HepG2 (cell line): ENCODE results near the gene OR5K4. TPM values are rescaled to one million over a fixed set of nuclear protein-coding genes. Genes with fewer than 3 reads are reported as not detected.

Source experiments
- ATAC-seq: fragments of 200-7000 bp; cut with Tn5 transposase; 3 replicates; pipeline ENCODE4 v1.9.1; 2020; ENCODE audit warnings: mild to moderate bottlenecking, moderate library complexity
- BruUV-seq: library from RNA; stranded (reverse); fragments of 400-500 nt; replicated peaks from 2 replicates; lab custom pipeline; 2021; lab: Mats Ljungman, UMichigan
- CTCF ChIA-PET: fragments of 300-600 bp; formaldehyde crosslinking; extraction: SDS; loops from one replicate; lab custom pipeline; 2021; ENCODE audit warnings: low total read pairs, inconsistent platforms, low intra/inter-chr PET ratio; lab: Yijun Ruan, JAX
- POLR2A ChIA-PET: fragments of 350-600 bp; sonication (Branson Sonifier 250); formaldehyde crosslinking; loops from one replicate; lab custom pipeline; 2020; ENCODE audit warnings: antibody characterized with exemption, inconsistent platforms; lab: Yijun Ruan, JAX
- DNase-seq: peaks from one replicate; pipeline ENCODE4 v3.0.0-alpha.2; 2015; ENCODE audit warnings: low spot score
- FAIRE-seq: peaks from 3 replicates; lab custom pipeline; 2011; peaks lifted over from hg19 to GRCh38; lab: Jason Lieb, UNC
- H2AFZ ChIP-seq: one replicate; pipeline ENCODE4 v1.6.1; 2011; ENCODE audit warnings: low read length, inconsistent platforms
- H3K27ac ChIP-seq: fragments of 300-600 bp; 3 replicates; pipeline ENCODE4 v1.8.0; 2011; ENCODE audit warnings: mixed run types, mild to moderate bottlenecking, mixed read lengths, low read length, inconsistent platforms; ENCODE audit not compliant: insufficient read depth; ENCODE audit errors: extremely low read length
- H3K27me3 ChIP-seq, 2 experiments: fragments of 200-600 bp in 1 of 2; 2 replicates in 1 of 2; 3 replicates in 1 of 2; pipeline versions ENCODE4 v1.6.0 to v1.8.0; 2011; ENCODE audit warnings: low read length in 2 of 2, mild to moderate bottlenecking in 2 of 2, moderate library complexity in 2 of 2, inconsistent platforms in 1 of 2; ENCODE audit not compliant: insufficient read depth in 2 of 2, control insufficient read depth in 1 of 2
- H3K36me3 ChIP-seq, 2 experiments: fragments of 200-600 bp in 1 of 2; replicated peaks in 1 of 2; 2 replicates in 1 of 2; 3 replicates in 1 of 2; pipeline versions ENCODE4 v1.5.1 to v1.8.0; 2011; ENCODE audit warnings: low read length in 2 of 2, inconsistent platforms in 1 of 2; ENCODE audit not compliant: insufficient read depth in 2 of 2, control insufficient read depth in 1 of 2
- H3K4me1 ChIP-seq: 2 replicates; pipeline ENCODE4 v1.5.1; 2012; ENCODE audit warnings: low read length, inconsistent platforms; ENCODE audit not compliant: insufficient read depth
- H3K4me2 ChIP-seq: 2 replicates; pipeline ENCODE4 v1.6.0; 2011; ENCODE audit warnings: low read depth, low read length, inconsistent platforms
- H3K4me3 ChIP-seq, 3 experiments: fragments of 200-600 bp in 1 of 3; sonication (generic), shearing (Covaris generic) in 1 of 3; replicated peaks in 1 of 3; 2 replicates each; pipeline ENCODE4 v1.5.1; 2011 to 2016; ENCODE audit warnings: low read length in 3 of 3, inconsistent platforms in 2 of 3, low read depth in 2 of 3, mild to moderate bottlenecking in 2 of 3, control low read depth in 1 of 3, mixed read lengths in 1 of 3; ENCODE audit not compliant: insufficient read depth in 1 of 3
- H3K79me2 ChIP-seq: one replicate; pipeline ENCODE4 v1.6.1; 2011; ENCODE audit warnings: low read length, inconsistent platforms; ENCODE audit not compliant: insufficient read depth
- H3K9ac ChIP-seq: 2 replicates; pipeline ENCODE4 v1.6.0; 2011; ENCODE audit warnings: mild to moderate bottlenecking, low read depth, low read length, inconsistent platforms; ENCODE audit not compliant: insufficient read depth
- H3K9me3 ChIP-seq: 2 replicates; pipeline ENCODE4 v1.5.1; 2012; ENCODE audit warnings: mild to moderate bottlenecking, low read length
- H4K20me1 ChIP-seq: 2 replicates; pipeline ENCODE4 v1.6.0; 2011; ENCODE audit warnings: inconsistent platforms, mild to moderate bottlenecking, low read length, moderate library complexity; ENCODE audit not compliant: insufficient read depth
- AKAP8 ChIP-seq: sonication (generic); formaldehyde crosslinking; IDR thresholded peaks from 2 replicates; pipeline ENCODE4 v1.5.1; 2020; ENCODE audit warnings: mild to moderate bottlenecking, missing genetic modification reagents
- ATAD3A ChIP-seq: sonication (generic); formaldehyde crosslinking; IDR thresholded peaks from 2 replicates; pipeline ENCODE4 v1.4.0; 2020; ENCODE audit warnings: missing genetic modification reagents
- ISL2 ChIP-seq: sonication (generic); formaldehyde crosslinking; IDR thresholded peaks from 2 replicates; pipeline ENCODE4 v1.5.0; 2020; ENCODE audit warnings: missing genetic modification reagents
- KMT2A ChIP-seq: sonication (generic); formaldehyde crosslinking; IDR thresholded peaks from 2 replicates; pipeline ENCODE4 v1.4.0; 2020; ENCODE audit warnings: missing genetic modification reagents
- MBD4 ChIP-seq: IDR thresholded peaks from 2 replicates; pipeline ENCODE4 v1.6.1; 2012; ENCODE audit warnings: low read length, inconsistent platforms, borderline replicate concordance
- SCMH1 ChIP-seq: sonication (generic); formaldehyde crosslinking; IDR thresholded peaks from 2 replicates; pipeline ENCODE4 v1.9.0; 2021; ENCODE audit warnings: missing genetic modification reagents, mild to moderate bottlenecking, borderline replicate concordance
- U2AF2 ChIP-seq: fragments of 200-400 bp; formaldehyde crosslinking; IDR thresholded peaks from 2 replicates; pipeline ENCODE4 v1.6.1; 2017; ENCODE audit warnings: low read depth, mild to moderate bottlenecking, low read length
- ZNF468 ChIP-seq: sonication (generic); formaldehyde crosslinking; IDR thresholded peaks from 2 replicates; pipeline ENCODE4 v1.8.0; 2022; ENCODE audit warnings: mild to moderate bottlenecking, moderate library complexity, missing genetic modification reagents
- ZNF713 ChIP-seq: sonication (generic); formaldehyde crosslinking; IDR thresholded peaks from 2 replicates; pipeline ENCODE4 v1.4.0; 2020; ENCODE audit warnings: mild to moderate bottlenecking, missing genetic modification reagents
- ZNF720 ChIP-seq: sonication (generic); formaldehyde crosslinking; IDR thresholded peaks from 2 replicates; pipeline ENCODE4 v1.4.0; 2020; ENCODE audit warnings: missing genetic modification reagents
- ZNF776 ChIP-seq: sonication (generic); formaldehyde crosslinking; IDR thresholded peaks from 2 replicates; pipeline ENCODE4 v1.4.0; 2020; ENCODE audit warnings: mild to moderate bottlenecking, missing genetic modification reagents
- ZSCAN30 ChIP-seq: sonication (generic); formaldehyde crosslinking; IDR thresholded peaks from 2 replicates; pipeline ENCODE4 v1.5.0; 2020; ENCODE audit warnings: mild to moderate bottlenecking, missing genetic modification reagents
- WGBS: methylation state at CpG from one replicate; pipeline ENCODE4 v1.1.6; 2017; ENCODE audit warnings: low lambda C conversion rate; 5-methylcytosine and 5-hydroxymethylcytosine counted together
- in situ Hi-C: cut with HindIII; loops from 2 replicates; pipeline ENCODE4 v1.10.0; 2017; ENCODE audit warnings: low pct_unique_long_range_greater_than_20kb; ENCODE audit not compliant: extremely low pct_ligation_motif_present
- intact Hi-C: fragments of 100-400 bp; cut with micrococcal nuclease; formaldehyde crosslinking; loops from one replicate; pipeline ENCODE4 v1.10.0; 2022; ENCODE audit not compliant: unreplicated experiment
- polyA plus RNA-seq, 8 experiments: library from polyadenylated mRNA; depleted of rRNA in 3 of 8; stranded (reverse) in 7 of 8; unstranded in 1 of 8; fragments of >200 nt; fragmentation: Illumina TruSeq in 4 of 8; extraction: Trizol in 4 of 8; gene quantifications; 2 replicates each; pipeline versions ENCODE4 v1.2.1 to v1.2.3, GENCODE V29; 2011 to 2016; ENCODE audit warnings: low read depth in 4 of 8, missing spikeins in 1 of 8, mixed read lengths in 1 of 8; ENCODE audit not compliant: insufficient read depth in 1 of 8
- total RNA-seq, 5 experiments: library from RNA; depleted of rRNA; stranded (reverse); fragments of >200 nt; fragmentation: Illumina TruSeq; extraction: Trizol; gene quantifications; 2 replicates each; pipeline ENCODE4 v1.2.3, GENCODE V29; 2016; ENCODE audit warnings: low read depth in 1 of 5

Gene OR5K4
- total and polyA plus RNA-seq, 2 of the 13 experiments (the other 11 are each of a cell fraction or from before 2014, with no cell fraction given): not detected

DNA sequence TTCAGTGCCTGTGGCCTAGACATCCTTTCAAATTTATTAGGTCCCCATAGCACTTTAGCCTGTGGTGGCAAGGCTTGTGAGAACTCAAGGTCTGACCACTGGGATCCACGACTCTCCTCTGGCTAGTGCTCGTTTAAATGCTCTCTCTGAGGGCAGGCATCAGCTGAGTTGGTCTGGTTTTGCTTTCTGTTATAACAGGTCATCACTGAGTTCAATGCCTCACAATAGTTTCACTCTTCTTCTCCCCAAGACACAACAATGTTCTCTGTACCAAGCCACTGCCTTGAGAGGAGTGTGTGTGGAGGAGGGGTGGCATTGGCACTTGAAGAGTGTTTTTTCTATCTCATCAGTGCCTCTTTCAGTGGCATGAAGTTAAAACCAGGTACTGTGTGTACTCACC, 7.6 kb downstream of the OR5K4 start:
- DNase-seq (no peak), FAIRE-seq (no peak), ATAC-seq (no peak)
- Histone ChIP-seq H3K4me1 (no peaks in the 10 kb centered on the region), H3K9ac (no peak overlapping the region), H3K27me3 (no peaks in the 10 kb centered on the region; a peak in 1 of 5 replicates), H3K79me2 (no peaks in the 10 kb centered on the region), H3K36me3 (no peaks in the 10 kb centered on the region), H4K20me1 (no peaks in the 10 kb centered on the region), H3K4me2 (no peak overlapping the region), H3K9me3 (peaks cover 6% of the 10 kb centered on the region; the same call in 1 of the 2 replicates), H3K4me3 (no peak overlapping the region), H3K27ac (no peak overlapping the region), H2AFZ (no peak overlapping the region)
- in situ Hi-C loops: no loop called here
- ChIA-PET CTCF (no interaction called here), POLR2A (no interaction called here)
- no peak for TF ChIP-seq KMT2A
- no peak for TF ChIP-seq ATAD3A (CRISPR knock-in tag)
- TF ChIP-seq AKAP8 (CRISPR knock-in tag): no peak
- TF ChIP-seq ZNF713 (CRISPR knock-in tag): no peak
- no peak for TF ChIP-seq ZNF468 (CRISPR knock-in tag)
- TF ChIP-seq ZNF720 (CRISPR knock-in tag): no peak
- no peak for TF ChIP-seq SCMH1 (CRISPR knock-in tag)
- TF ChIP-seq ISL2: no peak
- TF ChIP-seq ZNF776 (CRISPR knock-in tag): no peak
- no peak for TF ChIP-seq MBD4
- TF ChIP-seq U2AF2: no peak
- no peak for TF ChIP-seq ZSCAN30 (CRISPR knock-in tag)
- WGBS: 6% methylated on average over 2 of the region's 2 CpGs
- intact Hi-C loops: loop anchor here (2.0 to 5.0 kb wide), 2 partner anchors 212 to 231 kb away; partner anchors contain the start of gene CPOX
- no TSS peak for BruUV-seq
